Suppressor macrophage (primary cell): ENCODE results near the gene ANKRD37.

Experiments used
- DNase-seq, 4 experiments: peaks; one replicate each; pipeline ENCODE4 v3.0.0-alpha.2; 2020 to 2022

ANKRD37 gene

DNA sequence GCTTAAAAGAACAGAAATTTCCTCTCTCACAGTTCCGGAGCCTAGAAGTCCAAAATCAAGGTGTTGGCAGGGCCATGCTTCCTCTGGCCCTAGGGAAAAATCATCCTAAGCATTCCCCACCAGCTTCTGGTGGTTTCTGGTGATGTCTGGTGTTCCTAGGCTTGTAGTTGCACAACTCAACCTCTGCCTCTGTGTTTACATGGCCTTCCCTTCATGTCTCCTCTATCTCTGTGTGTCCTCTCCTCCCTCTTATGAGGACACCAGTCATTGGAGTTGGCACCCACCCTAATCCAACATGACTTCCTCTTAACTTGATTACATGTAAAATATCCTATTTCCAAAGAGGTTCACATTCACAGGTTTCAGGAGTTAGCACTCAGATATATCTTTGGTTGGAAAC, 16.3 kb upstream of the ANKRD37 start:
- no peak for DNase-seq

DNA sequence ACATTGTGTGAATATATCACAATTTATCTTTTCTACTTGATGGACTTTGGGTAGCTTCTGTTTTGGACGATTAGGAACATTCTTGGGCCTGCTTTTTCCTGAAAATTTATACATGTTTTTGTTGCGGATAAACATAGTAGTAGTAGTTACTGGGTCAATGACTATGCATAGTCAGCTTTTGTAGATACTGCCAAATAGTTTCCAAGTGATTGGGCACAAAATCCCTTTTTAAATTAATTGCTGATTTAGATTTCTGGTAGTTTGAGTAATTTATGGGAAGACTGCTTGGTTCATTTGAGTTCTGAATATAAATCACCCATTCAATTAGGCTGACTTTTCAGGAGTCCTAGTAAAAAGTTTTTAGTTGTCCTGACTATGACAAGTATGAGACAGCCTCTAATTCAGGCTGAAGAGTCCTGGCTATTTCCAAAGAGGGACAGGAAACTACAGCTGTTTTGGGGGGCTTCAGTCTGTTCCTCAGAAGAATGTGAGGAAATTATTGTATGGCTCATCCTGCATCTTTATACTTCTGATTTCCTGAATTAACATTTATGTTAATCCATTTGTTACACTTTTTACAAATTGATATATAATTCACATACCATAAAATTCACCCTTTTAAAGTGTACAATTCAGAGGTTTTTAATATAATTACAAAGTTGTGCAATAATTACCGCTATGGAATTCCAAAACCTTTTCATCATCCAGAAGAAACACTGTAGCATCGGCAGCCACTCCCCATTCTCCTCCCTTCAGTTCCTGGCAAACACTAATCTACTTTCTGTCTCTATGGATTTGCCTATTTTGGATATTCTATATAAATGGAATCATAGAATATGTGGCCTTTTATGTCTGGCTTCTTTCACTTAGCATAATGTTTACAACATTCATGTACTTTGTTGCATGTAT, 15.1 kb upstream of the ANKRD37 start:
- no peak for DNase-seq

DNA sequence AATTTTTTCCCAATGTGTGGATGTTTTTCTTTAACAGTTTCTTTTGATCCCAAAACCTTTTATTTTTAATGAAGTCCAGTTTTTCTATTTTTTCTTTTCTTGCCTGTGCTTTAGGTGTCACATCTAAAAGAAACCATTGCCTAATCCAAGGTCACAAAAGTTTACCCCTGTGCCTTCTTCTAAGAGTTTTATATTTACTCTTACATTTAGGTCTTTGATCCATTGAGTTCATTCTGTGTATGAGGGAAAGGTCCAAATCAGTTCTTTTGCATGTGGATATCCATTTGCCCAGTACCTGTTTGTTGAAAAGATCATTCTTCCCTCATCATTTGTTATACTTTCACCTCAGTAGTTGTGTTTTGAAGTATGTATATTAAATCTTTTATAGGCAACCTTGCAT, 13.9 kb upstream of the ANKRD37 start:
- DNase-seq: no peak

DNA sequence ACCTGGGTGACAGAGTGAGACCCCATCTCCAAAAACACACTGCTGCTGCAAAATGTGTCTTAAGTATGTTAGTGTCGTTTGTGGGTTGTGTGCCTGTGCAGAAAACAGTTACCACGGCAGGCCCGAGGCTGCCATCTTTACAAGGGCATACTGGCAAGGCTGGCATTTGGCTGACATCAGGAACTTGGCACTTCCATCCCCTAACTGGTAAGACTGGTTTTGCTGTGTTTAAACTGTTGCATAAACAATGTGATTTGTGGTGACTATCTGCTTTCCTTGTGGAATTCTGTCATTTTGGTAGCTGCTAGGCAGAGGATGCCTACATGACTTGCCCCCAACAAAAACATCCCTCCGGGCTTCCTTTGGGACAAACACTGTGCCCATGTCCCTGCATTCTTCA, 13.2 kb upstream of the ANKRD37 start:
- DNase-seq: no peak

DNA sequence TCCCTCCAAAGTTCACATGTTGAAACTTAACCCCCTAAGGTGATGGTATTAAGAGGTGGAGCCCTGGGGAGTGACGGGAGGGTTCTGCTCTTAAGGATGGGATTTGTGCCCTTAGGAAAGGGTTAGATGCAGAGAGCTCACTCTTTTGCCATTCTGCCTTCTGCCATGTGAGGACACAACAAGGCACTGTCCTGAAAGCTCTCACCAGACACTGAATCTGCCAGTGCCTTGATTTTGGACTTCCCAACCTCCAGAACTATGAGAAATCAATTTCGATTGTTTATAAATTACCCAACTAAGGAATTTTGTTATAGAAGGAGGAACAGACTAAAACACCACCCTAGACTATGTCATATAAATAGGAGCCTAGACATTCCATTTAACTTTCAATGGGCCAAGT, 12.6 kb upstream of the ANKRD37 start:
- no peak for DNase-seq

DNA sequence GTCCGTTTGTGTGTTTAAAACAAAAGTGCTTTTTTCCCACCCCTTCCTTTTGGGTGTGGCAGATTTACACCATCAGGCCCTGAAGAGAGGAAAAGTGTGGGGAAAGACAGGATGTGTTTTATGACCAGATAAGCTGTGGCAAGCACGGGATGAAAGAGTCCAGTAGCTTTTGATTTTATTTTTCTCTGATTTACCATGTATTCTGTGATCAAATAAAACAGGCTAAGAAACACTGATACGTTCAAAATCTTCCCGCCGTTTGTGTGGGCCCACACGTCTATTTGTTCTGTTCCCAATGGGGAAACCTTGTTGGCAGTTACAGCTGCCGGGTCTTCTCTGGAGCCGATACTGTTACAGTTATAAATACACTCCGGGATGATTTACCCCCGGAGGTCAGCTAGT, 11.7 kb upstream of the ANKRD37 start:
- no peak for DNase-seq

DNA sequence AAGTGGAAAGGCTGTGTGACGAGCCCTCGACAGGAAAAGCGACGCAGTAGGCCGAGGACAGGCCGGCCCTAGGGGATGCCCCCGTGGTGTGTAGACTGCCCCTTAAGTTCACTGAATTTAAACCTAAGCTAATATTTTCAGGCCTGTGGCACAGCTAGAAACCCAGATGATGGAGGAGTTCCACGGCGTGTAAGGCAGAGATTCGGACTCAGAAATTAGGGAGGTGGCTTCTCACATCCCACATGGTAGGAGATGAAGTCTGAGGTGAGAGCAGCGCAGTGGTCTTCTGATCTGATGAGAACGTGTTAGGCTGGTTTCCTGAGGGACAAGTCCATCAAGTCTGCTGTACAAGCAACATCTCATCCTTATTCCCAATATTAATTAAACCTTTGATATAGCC, 8.7 kb upstream of the ANKRD37 start:
- DNase-seq: no peak

DNA sequence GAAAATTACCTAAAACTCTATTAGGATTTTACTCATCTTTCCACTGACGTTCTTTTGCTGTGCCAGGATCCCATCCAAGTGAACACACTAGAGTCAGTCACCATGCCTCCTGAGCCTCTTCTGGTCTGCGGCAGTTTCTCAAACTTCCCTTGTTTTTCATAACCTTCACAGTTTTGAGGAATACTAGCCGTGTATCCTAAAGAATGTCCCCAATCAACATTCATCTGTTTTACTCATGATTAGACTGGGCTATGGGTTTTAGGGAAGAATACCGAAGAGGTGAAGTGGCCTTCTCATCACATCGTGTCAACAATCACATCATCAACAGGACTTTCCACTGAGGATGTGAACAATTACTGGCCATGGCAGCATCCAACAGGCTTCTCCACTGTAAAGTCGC, 5.7 kb upstream of the ANKRD37 start:
- DNase-seq: no peak

DNA sequence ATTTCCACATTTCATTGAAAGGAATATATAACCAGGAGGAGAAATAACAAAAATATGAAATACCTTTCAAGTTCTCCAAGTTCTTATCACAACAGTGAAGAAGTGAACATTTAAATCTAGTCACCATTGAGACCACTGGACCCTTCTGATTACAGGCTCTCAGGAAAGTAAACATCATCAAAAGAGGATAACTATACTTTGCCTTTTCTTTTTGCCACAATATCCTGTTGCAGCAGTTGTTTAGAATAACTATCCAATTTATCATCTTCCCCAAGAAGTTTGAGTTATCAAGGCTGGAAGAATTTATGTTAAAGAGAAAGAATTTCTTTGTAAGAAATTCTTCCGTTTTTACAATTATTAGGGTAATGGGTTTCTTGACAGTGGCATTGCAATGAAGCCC, 4.5 kb upstream of the ANKRD37 start:
- DNase-seq: no peak

DNA sequence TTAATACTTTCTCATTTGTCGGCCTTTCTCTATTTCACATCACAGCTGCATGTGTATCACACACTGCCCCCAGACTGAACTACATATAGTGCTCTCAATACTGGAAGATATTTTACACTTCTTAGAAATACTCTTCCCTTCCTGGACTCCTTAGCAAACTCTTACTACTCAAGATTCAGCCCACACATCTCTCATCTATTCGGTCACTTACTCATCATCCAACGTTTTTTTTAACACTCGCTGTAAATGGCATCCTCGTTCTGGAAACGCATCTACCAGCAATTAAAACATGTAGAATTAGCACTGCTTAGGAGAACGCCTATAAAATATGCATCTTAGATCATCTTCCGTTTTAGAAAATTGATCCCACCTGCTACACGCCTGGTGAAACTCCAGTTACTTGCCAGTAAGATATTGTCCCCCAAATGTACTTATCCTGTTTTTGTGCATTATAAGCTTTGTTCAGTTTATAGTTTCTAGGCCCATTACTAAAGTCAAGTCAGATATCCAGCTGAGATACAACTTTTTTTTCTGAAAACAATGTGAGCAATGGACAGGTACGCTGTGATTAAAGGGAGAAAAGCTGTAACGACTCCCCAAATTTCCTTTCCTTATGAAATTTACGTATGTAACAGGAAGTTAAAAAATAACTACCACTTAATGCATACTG, 1.9 kb upstream of the ANKRD37 start:
- DNase-seq: no peak

DNA sequence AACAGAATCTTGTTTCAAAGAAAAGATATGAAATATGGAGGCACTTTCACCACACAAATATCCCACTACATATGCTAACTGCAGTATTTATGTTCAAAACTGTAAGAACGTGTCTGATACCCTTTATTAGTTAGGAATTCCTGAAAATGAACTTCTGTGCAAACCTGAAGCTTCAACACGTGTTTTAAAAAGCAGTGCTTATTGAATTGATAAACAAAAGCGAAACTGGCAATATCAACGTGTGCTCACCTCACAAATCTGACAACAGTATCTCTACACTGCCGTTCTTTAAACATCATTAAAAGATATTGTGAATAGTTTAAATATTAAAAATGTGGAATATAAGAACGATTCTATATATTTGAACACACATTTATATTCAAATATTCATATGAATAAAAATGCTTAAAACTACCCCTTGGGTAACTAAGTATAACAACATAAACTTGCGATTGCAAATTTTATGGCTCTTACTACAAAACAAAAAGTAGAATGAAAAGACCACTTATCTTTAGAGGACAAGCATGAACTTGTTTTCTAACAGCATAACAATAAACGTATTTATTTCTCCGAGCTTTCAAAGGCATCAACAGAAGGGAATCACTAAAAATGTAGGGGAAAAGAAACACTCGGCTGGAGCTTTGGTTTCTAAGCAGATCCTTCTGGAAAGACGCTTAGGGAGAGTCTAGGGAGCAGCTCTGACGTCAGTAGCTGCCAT, 1.2 kb upstream of the ANKRD37 start, which contains the start of gene LRP2BP:
Gene LRP2BP (minus strand): TSS at position 687 of the 718 bp plus-strand sequence. CDS start 17,738 bp downstream, outside the sequence.
- peak in 1 of 4 experiments; percentile 18 for DNase-seq

DNA sequence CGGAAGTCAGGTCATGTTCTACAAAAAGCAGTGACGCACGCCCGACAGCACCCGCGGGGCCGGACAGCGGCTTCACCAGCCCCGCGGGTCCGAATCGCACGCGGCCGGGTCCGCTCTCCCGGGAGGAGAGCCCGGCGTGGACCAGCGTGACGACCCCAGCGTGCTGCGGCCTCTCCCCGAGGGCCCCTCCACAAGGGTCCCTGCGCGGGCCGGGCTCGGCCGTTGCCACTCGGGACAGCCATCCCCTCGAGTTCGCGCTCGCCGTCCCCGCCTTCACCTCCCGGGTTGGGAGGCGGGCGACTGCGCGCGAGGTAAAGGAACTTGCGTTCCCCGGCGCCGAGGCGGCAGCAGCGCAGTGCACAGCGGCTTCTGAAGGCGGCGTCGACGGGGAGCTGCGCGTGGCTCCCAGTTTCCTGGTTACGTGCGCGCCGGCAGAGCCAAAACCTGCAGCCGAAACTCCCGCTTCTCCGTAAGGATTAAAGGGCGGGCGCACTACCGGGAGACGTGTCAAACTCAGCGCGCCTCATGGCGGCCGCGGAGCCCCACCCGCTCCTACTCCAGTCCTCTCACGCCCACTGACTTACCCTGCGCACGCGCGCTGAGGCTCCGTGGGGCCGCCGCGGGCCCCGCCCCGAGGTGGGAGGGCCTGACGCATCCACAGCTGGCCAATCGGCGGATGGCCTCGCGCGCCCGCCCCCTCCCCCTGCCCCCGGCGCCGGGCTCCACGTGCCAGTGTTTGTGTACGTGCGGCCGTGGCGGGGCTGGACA, 501 bp upstream of the ANKRD37 start:
- peak; percentile 98 to 99 (median 99) for DNase-seq

DNA sequence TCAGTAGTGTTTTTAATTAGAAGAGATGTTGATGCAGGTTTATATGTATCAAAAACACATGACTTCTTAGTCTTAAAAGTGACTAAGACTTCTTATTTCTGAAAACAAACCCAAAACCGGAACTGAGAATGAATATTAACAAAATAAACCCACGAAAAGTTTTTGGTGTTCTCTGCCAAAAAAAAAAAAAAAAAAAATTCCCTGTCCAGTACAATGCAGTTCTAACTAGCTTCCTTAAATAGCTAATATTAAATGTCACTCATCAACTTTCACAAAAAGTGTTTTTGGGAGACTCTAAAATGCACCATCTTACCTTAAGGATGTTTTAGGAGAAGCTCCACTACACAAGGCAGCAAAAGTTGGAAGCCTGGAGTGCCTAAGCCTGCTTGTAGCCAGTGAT, 2.0 kb downstream of the ANKRD37 start:
- peak in 2 of 4 experiments; percentile 62 to 67 for DNase-seq

DNA sequence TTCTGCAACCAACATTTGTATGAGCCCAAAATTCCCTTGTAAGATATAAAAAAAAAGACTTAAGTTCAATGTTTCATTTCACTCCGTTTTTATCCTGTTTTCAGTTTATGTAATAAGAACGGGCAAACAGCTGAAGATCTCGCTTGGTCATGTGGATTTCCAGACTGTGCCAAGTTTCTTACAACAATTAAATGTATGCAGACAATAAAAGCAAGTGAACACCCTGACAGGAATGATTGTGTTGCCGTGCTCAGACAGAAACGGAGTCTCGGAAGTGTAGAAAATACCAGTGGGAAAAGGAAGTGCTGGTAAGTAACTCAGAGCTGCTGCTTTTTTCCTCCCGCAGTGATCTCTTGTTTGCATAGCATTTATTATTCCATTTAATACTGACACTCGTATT, 2.8 kb downstream of the ANKRD37 start:
- DNase-seq: no peak

DNA sequence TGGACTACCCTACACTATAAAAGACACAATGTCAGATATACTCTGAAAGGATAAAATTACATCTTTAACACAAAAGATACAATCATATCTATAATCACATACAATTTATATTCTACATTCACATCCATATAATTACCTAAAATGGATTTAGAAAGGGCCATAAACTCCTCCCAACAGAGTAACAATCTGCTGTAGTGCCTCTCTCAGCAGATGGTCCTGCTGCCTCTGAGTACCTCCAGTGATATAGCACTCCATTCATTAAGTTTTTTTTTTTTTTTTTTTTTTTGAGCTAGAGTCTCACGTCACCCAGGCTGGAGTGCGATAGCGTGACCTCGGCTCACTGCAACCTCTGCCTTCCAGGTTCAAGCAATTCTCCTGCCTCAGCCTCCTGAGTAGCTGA, 7.4 kb downstream of the ANKRD37 start:
- DNase-seq: no peak

DNA sequence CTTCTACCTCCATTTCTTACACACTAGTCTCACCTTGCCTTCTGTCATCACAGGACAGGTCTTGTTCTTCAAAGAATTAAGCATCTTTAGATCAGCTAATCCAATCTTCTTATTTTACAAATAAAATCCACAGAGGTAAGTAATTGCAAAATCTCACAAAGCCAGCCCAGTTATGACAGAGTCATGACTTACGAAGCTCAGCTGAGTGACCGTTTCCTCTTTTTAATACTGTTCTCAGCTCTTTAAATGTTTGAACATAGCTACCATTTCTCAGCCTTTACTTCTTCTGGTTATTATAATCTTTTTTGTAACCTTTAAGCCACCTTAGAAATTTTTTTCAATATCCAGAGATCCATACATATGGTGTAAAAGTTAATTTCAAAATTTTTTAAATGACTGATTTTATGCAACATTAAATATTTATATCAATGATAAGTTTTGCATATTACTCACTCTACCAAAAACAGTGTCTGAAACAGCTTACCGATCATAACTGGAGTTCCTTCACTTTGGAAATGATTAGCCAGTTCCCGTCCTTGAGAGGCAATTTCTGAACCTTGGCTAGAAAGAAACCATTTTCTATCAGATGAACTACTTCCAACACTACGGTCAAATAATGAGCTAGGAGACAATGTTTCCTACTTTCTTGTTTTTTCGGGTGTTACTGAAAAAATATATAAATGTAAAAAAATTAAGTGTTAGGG, 8.8 kb downstream of the ANKRD37 start:
- peak; percentile 61 to 84 (median 72) for DNase-seq

DNA sequence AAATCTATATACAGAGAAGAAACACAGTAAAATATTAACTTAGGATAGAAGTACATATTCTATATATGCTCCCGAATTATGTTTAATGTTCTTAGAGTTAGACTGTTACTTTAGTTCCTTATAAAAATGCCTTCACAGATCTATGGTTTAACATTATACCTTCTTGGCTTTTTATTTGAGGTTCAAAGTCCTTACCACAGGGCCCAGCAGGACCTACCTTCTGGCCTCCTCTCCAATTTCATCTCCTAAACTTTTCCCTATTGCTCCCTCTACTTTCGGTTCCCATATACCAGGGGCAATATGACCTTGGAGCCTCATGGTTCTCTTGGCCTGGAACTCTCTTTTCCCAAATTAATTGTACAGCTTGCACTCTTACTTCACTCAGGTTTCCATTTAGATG, 11.8 kb downstream of the ANKRD37 start:
- DNase-seq: no peak

DNA sequence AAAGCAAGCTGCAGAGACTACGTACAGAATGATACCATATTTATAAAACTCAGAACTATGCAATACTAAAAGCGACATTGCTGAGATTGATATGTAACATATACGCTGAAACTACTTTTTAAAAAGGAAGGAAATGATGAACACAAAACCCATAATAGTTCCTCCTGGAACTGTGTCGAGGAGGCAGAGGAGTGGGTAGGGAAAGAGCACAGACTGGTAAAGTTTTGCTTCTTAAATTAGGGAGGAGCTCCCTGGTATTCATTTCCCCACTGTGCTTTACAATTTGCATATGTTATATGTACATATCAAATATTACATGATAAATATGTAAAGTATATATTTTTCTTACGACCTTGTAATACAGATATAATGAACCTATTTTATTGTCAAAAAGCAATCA, 15.2 kb downstream of the ANKRD37 start:
- peak; percentile 51 to 81 (median 70) for DNase-seq

DNA sequence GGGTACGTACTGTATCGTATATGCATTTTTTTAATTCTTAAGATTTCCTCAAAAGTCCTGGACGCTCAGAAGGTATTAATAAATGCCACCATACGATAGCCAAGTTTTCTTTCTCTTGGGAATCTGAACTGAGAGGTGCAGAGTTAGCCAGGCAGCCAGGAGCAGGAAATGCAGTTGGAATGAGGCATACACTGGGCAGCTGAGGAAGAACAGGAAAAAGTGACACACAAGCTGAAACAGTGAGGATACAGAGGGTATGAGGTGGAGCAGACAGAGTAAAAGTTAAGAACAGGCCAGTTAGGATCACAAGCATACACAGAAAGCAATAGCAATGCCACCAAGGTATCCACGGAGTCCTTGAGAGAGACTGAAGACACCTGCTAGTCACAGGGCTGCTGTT, 15.8 kb downstream of the ANKRD37 start:
- no peak for DNase-seq

DNA sequence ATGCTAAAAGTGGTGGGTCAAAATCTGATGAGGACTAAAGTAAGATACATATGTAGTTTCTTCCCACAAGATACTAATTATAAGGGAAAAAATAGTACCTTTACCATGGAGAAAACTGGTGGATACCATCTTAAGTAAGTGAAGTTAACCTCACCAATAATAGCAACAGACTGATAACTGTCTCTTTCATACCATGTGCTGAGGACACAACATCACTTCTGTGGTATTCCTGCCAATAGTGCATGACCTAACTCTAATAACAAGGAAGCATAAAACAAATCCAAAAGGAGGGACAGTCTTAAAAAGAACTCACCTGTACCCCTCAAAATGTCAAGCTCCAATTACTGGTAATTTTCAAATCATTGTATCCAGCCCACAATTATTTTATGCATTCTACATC, 20.3 kb downstream of the ANKRD37 start:
- no peak for DNase-seq

DNA sequence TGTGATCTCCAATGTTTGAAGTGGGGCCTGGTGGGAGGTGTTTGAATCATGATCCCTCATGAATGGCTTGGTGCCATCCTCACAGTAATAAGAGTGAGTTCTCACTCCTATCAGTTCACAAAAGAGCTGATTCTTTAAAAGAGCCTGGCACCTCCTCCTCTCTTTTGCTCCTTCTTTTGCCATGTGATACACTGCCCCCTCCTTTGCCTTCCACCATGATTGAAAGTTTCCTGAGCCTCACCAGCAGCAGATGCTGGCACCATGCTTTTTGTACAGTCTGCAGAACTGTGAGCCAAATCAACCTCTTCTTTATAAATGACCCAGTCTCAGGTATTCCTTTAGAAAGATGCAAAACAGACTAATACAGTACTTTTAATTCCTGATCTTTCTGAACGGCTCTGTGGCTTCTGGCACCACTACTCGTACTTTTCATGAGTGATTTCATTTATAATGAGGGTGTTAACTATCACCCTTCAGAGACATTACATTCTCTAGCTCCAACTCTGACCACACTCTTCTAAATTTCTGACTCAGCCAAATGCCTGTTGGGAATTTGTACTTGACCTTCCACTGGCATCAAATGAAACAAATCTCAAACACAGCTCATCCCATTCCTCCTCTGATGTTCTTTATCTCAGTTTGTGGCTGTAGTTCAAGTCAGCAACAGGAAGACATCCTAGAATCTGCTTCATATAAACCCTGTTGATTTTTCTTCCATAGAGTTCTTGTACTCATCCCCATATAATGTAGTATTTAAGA, 24.9 kb downstream of the ANKRD37 start:
- DNase-seq: no peak
